IPS-18c (cell line): Measurements from ENCODE around the gene COL1A1.
A peak's percentile ranks its signal among the peaks of the same experiment; 100 is the strongest.

Experiments
- H3K4me3 ChIP-seq: 2 replicates; pipeline ENCODE4 v1.7.0; 2013; ENCODE audit warnings: low read depth, mild to moderate bottlenecking, low read length, moderate library complexity; ENCODE audit not compliant: insufficient read depth
- H3K9me3 ChIP-seq: one replicate; pipeline ENCODE4 v1.6.1; 2013; ENCODE audit warnings: mild to moderate bottlenecking, low read length, moderate library complexity; ENCODE audit not compliant: control insufficient read depth, insufficient read depth

The COL1A1 gene

DNA sequence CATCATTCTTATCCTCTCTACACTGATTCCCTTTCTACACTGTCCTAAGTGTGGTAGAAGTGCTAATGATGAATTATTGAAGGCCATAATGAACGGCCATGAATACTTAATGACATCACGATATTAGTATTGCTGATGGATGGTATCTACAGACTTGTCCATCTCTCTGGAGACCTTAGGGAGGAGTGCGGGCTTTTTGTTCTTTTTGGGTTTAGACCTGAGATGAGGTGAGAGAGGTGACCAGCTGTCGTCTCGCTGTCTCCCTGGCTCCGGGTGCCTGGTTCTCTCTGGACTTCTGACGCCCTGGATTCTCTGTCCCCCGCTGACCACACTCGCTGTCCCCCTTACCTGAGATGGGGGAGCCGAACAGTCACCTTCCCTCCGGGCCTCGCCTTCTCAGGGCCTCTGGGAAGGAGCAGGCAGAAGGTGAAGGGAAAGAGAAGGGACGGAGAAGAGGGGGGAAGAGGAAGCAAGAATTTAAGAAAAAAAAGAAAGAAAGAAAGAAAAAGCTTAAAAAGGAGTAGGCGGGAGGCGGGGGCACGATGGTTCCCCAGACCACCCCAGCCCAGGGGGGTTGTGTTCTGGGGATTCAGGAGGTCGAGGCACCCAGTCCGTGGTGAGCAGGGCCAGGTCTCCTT lies 18.5 kb downstream of the COL1A1 start:
- H3K9me3 ChIP-seq = no peaks in the 10 kb centered on the region
- H3K4me3 ChIP-seq = no peak overlapping the region

DNA sequence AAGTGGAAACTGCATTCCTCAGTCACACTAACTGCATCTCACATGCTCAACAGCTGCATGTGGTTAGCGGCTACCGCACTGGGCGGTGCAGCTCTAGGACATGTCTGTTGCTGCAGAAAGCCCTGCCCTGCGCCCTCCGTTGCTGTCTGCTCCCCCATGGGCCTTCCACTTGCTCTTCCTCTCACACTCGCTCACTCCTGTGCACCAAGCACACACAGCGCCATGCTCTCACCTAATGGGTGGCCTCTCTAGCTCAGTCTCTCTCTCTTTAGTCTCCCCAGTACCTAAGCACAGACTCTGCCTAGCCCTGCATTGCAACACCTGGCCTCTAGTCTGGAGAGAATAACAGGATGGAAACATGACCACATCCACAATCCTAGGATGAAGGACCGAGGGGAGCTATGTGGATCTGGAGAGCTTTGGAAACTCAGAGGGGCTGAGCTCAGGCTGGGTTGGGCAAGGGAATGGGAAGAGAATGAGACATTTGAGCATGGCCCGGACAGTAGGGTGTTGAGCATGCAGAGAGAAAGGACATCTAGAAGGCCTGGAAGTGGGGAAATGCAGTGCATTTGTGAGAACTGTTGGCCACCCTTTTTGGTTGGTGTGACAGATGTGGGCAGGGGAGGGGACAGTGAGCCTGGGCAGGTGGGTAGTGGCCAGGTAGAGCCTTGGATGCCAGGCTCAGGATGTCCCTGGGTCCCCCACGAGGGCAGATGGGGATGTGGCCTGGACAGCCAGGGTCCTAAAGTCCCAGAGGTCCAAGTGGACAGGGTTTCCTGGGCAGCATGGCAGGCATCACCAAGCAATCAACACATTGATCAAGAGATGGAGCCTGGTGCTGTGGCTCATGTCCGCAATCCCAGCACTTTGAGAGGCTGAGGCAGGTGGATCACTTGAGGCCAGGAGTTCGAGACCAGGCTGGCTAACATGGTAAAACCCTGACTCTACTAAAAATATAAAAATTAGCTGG lies 19.6 kb downstream of the COL1A1 start:
- Histone ChIP-seq H3K4me3 (no peak overlapping the region), H3K9me3 (no peaks in the 10 kb centered on the region)

DNA sequence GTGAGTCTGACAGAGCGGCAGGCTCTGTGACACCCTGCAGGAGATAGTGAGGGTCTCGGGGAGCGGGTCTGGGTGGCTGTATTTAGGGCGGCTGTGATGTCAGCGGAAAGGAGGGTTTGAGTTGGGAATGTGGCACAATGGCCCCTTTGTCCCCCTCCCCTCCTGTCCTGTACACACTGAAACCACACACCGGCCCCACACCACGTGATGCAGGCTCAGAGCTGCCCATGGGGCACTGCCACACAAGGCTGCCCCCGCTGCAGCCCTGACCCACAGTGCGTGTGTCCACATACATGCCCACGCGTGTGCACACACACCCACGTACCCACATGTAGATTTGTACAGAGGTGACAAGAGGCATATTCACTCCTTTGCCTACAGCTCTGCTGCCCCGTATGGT lies 20.3 kb downstream of the COL1A1 start:
- Histone ChIP-seq H3K4me3 (no peak overlapping the region), H3K9me3 (no peaks in the 10 kb centered on the region)

DNA sequence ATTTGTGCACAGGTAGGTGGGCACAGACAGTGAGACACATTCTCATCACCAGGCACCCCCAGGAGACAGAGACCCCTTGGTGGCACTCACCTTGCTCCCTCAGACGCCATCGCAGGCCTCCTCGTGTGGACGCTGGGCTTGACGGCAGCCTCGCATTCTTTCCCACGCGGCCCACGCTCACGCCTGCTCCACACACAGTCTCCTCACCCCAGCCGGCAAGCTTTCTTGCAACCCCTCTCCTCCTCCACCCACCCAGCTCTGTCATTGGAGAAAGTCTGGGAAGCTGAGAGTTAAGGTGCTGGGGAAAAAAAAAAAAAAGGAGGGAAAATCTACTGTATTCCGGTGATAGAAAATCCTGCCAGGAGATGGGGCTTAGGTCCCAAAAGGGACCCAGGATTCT lies 20.8 kb downstream of the COL1A1 start:
- no peak overlapping the region for H3K4me3 ChIP-seq
- H3K9me3 ChIP-seq = no peaks in the 10 kb centered on the region

DNA sequence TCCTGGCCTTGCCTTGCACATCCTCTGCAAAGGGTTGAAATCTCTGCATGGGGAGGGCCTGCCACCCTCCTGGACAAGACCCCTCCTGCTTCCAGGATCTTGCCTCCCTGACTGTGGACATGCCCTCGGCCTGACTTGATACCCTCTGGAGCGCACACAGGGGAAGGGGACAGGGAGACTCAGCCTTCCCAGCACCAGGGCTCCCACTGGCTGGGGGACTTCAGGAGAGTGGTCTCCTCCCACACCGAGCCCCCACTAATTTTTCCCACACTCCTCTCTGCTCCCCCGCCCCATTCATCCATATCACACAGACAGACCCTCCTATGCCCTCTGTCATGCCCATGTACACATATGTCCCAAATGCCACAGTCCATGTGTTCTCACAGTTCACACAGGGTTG lies 21.3 kb downstream of the COL1A1 start:
- Histone ChIP-seq H3K9me3 (no peaks in the 10 kb centered on the region), H3K4me3 (no peak overlapping the region)

DNA sequence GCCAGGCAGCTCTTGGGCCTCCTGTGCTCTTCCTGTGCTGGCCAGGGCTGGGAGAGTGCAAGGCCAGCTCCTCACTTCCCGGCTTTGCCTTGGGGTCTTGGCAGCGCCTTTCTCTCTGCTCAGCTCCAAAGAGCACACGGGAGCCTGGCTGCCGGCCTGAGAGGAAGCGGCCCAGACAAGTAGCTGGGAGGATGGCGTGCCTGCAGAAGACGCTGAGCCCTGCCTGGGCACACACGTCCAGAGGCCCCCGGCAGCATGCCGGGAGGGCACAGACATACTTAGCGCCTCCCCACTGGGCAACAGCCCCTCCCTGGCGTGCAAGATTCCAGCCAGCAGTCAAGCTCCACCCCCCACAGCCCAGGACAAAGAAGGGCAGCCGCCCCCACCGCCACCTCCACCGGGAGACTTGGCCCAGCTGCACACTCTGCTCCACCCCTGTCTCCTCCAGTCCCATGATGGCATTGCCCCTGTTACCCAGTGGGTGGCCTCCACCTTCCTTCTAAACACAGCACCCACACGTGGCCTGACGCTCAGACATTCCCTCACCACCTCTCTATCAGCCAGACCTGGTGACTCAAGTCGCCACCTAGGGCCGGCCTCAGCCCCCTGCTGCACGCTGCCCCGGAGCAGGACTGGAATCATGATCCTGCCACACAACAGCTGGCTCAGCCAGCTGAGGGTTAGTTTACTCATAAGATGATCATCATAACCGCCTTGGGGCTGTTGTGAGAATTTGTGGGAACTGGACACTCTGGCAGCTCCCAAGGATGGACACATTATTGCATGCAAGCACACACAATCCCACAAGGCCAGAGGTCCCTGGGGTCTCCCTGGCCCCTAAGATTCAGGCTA lies 23.2 kb downstream of the COL1A1 start:
- Histone ChIP-seq H3K9me3 (no peaks in the 10 kb centered on the region), H3K4me3 (peak overlapping the region; percentile 6; the same call in 1 of the 2 replicates)

DNA sequence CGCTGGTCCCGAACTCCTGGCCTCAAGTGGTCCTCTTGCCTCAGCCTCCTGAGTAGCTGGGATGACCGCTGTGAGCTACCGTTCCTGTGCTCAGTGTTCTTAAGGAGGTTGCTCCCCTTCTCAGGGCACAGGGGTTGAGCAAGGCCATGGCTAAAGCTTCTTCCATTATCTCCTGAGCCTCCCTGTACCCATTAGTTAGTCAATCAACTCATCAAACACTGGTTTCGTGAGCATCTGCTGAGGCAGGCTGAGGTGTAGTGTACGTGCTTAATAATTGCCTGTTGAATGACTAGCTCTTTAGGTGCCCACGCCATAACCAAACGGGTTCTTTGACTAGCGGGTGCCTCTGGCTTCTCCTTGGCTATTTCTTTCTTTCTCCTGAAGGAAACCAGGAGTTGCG lies 24.0 kb downstream of the COL1A1 start:
- H3K4me3 ChIP-seq = no peak overlapping the region

DNA sequence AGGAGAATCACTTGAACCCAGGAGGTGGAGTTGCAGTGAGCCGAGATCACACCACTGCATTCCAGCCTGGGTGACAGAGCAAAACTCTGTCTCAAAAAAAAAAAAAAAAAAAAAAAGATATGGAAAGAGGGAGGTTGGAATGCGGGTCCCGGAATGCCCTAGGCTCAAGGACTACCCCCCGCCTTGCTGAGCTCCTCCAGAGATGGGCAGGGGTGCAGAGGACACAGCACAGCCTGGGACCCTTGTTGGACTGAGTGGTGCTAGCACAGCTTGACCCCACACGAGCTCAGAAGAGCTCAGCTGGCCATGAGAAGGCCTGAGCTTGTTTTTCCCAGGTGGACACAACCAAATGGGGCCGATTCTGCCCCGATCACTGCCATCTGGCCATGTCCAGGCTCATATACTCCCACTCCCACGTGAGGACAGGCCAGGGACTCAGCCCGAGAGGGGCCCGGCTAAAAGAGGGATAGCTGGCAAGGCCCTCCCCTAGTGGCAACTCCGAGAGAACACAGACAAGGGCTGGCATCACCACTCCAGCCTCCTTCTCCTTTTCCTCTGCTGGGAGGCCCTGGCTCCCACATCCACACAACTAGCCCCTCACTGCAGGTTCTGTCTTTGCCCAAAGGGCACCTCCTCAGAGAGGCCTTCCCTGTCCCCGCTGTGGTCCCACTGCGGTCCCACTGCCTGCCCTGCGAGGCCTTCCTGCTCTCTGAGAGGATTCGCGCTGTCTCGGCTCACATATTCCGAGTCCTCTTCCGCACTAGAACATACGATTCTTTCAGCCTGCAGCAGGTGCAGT lies 24.7 kb downstream of the COL1A1 start:
- H3K4me3 ChIP-seq = no peak overlapping the region
- H3K9me3 ChIP-seq = no peaks in the 10 kb centered on the region

More for the DNA sequence above, 24.0 kb downstream of the COL1A1 start:
- H3K9me3 ChIP-seq = no peaks in the 10 kb centered on the region

DNA sequence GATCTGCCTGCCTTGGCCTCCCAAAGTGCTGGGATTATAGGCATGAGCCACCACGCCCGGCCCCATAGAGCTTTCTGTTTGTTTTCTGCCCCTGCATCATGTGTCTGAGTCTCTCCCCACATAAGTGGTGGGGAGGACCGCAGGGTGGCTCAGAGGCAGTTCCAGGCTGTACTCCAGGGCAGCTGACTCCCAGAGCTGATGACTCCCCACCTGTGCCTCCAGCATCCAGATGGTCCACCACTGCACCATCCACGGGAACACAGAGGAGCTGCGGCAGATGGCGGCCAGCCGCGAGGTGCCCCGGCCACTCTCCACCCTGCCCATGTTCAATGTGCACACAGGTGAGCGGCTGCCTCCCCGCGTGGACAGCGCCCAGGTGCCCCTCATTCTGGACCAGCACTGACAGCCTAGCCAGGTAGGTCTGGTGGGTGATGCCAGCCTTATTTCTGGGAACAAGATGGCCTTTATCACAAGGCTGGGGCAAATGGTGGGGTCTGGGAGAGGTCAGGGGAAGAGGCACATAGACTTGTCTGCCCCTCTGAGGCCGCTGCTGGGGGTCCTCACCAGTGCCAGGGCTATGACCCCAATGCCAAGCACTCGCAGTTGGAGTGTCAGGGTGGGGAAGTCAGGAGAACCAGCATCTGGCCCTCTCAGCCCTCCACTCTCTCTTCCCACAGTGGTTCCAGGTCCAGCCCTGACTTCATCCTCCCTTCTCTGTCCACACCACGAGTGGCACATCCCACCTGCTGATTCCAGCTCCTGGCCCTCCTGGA lies 26.2 kb downstream of the COL1A1 start:
- H3K9me3 ChIP-seq = no peaks in the 10 kb centered on the region

DNA sequence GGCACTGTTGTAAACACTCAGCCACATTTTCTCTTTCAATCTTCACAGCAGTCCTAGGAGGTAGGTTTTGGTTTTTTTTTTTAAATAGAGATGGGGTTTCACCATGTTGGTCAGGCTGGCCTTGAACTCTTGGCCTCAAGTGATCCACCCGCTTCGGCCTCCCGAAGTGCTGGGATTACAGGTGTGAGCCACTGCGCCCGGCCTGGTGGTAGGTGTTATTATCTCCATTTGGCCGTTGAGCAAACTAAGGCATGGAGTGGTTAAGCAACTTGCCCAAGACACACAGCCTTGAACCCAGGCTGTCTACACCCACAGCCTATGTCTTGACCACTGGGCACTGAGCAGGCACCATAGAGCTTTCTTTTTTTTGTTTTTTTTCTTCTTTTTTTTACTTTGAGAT lies 27.0 kb downstream of the COL1A1 start:
- H3K4me3 ChIP-seq = no peak overlapping the region

More for the DNA sequence above, 26.2 kb downstream of the COL1A1 start:
- H3K4me3 ChIP-seq = no peak overlapping the region

DNA sequence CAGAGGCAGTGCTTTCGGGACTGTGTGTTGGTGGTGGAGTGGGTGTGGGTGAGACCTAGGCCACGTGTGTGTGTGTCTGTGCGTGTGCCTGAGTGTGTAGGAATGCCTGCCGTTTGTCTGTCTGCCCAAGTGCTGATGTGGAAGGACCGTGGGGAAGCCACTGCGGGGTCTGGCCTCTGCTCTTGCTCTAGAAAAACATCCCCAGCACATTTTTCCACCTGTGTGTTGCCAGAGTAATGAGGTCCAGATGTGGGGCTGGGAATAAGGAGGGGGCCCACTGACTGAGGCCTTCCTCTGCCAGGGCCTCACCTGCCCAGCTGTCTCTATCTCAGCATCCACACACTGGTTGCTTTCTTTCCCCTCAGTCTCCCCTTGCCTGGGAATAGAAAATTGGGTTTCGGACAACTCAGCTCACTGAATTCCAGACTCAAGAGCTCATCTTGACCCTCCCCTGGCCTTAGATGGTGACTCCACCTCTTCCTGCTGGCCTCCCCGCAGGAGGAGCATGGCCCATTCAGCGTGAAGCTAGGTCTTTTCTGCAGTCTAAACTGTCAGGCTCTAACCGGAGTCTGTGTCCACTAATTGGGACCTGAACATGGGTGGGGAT lies 28.0 kb downstream of the COL1A1 start:
- Histone ChIP-seq H3K4me3 (no peak overlapping the region), H3K9me3 (no peaks in the 10 kb centered on the region)

More for the DNA sequence above, 27.0 kb downstream of the COL1A1 start:
- no peaks in the 10 kb centered on the region for H3K9me3 ChIP-seq

DNA sequence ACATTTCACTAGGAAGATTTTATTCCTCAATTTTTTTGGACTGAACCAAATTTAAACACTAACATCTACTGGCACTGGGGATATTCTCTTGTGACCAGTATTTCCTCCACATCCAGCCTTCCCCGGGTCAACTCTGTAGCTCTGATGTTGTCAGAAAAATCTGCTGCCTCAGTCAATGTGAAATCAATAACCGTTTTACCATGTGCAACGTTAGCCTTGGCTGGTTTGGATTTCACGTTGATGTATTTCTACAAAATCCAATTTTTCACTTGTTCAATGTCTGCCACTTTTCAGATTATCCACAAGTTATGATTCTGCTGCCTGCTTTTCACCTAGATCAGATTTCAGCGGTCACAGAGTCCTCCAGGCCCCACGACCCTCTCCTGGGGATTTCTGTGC lies 28.5 kb downstream of the COL1A1 start:
- Histone ChIP-seq H3K9me3 (no peaks in the 10 kb centered on the region), H3K4me3 (no peak overlapping the region)

DNA sequence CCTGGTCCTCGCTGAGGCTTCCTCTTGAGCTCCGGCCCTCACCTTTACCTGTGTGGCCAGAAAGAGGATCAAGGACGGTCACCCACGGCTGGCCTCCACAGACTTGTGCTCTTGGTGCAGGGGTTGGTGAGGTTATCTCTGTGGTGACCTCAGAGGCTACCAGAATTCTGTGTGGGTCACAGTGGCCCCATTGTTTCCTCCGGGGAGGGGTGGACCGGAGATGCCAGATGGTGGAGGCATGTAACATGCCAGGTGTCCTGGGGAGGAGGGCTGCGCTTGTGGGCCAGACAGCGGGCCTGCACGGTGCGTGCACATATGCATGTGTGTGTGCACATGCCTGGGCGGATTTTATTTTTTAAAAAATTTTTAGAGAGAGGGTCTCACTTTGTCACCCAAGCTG lies 29.3 kb downstream of the COL1A1 start:
- no peak overlapping the region for H3K4me3 ChIP-seq
- H3K9me3 ChIP-seq = no peaks in the 10 kb centered on the region

DNA sequence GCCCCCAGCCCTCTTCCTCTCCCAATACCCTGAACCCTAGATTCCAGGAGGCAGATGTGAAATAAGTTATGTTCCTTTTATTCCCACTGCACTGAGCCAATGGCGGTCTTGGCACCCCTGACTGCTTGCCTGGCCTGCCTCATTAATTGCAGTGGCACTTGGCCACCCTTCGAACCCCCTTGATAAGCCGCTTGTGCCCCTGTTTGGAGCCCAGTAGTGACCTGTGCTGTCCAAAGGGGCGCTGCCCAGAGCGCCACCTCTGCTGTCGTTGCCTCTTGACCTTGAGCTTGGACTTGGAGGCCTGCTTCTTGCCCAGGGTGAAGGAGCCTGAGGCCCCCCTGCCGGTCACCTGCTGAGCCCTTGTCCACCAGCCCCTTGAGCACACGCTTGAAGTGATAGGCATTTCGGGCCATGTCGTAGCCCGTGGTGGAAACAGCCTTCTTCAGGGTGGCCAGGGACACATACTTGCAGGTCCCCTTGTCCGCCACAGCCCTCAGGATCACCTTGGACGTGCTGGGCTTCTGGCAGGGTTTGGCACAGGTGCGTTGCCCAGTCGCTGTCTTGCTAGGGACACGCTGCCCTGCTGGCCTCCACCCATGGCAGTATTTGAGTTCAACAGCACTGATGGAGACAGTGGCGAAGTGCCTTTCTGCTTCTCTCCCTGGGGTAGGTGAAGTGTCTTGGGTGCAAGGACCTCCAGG lies 29.9 kb downstream of the COL1A1 start:
- no peak overlapping the region for H3K4me3 ChIP-seq

DNA sequence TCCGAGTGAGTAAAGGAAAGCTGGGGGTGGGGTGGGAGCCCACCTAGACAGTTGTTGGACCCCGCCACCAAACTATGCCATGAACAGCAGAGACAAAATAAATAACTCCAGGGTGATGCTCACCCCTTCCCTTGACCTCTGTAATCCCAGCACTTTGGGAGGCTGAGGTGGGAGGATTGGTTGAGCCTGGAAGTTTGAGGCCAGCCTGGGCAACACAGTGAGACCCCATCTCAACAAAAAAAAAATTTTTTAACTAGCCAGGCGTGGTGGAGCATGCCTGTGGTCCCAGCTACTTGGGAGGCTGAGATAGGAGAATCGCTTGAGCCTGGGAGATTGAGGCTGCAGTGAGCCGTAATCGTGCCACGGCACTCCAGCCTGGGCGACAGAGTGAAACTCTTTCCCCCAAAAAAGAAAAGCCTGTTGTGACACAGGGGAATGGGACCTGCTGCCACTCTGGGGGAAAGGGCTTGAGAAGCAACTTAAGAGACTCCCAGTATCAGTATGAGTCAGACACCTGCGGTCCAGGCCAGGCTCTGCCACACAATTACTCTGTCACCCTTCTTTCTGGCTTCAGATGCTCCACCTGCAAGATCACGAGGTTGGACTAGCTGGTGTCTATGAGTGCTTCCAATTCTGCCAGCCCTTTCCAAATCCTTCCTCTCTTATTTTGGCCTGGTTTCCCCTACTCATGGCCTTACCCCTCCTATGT lies 30.6 kb downstream of the COL1A1 start:
- Histone ChIP-seq H3K9me3 (no peaks in the 10 kb centered on the region), H3K4me3 (no peak overlapping the region)

More for the DNA sequence above, 29.9 kb downstream of the COL1A1 start:
- no peaks in the 10 kb centered on the region for H3K9me3 ChIP-seq
